IPS-18c (cell line): ENCODE results near the gene FAM13C.

ENCODE experiments used
- H3K4me3 ChIP-seq: 2 replicates; pipeline ENCODE4 v1.7.0; 2013; ENCODE audit warnings: low read depth, mild to moderate bottlenecking, low read length, moderate library complexity; ENCODE audit not compliant: insufficient read depth
- H3K9me3 ChIP-seq: one replicate; pipeline ENCODE4 v1.6.1; 2013; ENCODE audit warnings: mild to moderate bottlenecking, low read length, moderate library complexity; ENCODE audit not compliant: control insufficient read depth, insufficient read depth

The FAM13C gene

GRCh38 chr10:59302381-59302780 lies 60.0 kb downstream of the FAM13C start:
- Histone ChIP-seq H3K9me3 (no peaks in the 10 kb centered on the region), H3K4me3 (no peak overlapping the region)

- Histone ChIP-seq H3K9me3 (no peaks in the 10 kb centered on the region), H3K4me3 (no peak overlapping the region)
Observed at GRCh38 chr10:59301067-59301754, 61.1 kb downstream of the FAM13C start.

- Histone ChIP-seq H3K4me3 (no peak overlapping the region), H3K9me3 (no peaks in the 10 kb centered on the region)
Observed at GRCh38 chr10:59300386-59300785, 62.0 kb downstream of the FAM13C start.

- Histone ChIP-seq H3K9me3 (no peaks in the 10 kb centered on the region), H3K4me3 (no peak overlapping the region)
Observed at GRCh38 chr10:59299933-59300332, 62.4 kb downstream of the FAM13C start.

GRCh38 chr10:59290448-59290847 lies 71.9 kb downstream of the FAM13C start:
- Histone ChIP-seq H3K4me3 (no peak overlapping the region), H3K9me3 (no peaks in the 10 kb centered on the region)

GRCh38 chr10:59289853-59290252 lies 72.5 kb downstream of the FAM13C start:
- Histone ChIP-seq H3K9me3 (no peaks in the 10 kb centered on the region), H3K4me3 (no peak overlapping the region)

GRCh38 chr10:59287587-59288255 lies 74.6 kb downstream of the FAM13C start:
- Histone ChIP-seq H3K9me3 (no peaks in the 10 kb centered on the region), H3K4me3 (no peak overlapping the region)

- Histone ChIP-seq H3K4me3 (no peak overlapping the region), H3K9me3 (no peaks in the 10 kb centered on the region)
Observed at GRCh38 chr10:59285848-59286247, 76.5 kb downstream of the FAM13C start.

- Histone ChIP-seq H3K9me3 (no peaks in the 10 kb centered on the region), H3K4me3 (no peak overlapping the region)
Observed at GRCh38 chr10:59285073-59285472, 77.3 kb downstream of the FAM13C start.

GRCh38 chr10:59284118-59284975 lies 78.0 kb downstream of the FAM13C start:
- Histone ChIP-seq H3K4me3 (no peak overlapping the region), H3K9me3 (no peaks in the 10 kb centered on the region)

- no peaks in the 10 kb centered on the region for H3K9me3 ChIP-seq
- no peak overlapping the region for H3K4me3 ChIP-seq
Observed at GRCh38 chr10:59283456-59284091, 78.8 kb downstream of the FAM13C start.

GRCh38 chr10:59281861-59282260 lies 80.5 kb downstream of the FAM13C start:
- H3K4me3 ChIP-seq = no peak overlapping the region
- H3K9me3 ChIP-seq = no peaks in the 10 kb centered on the region

GRCh38 chr10:59279991-59280505 lies 82.3 kb downstream of the FAM13C start:
- H3K4me3 ChIP-seq = no peak overlapping the region
- no peaks in the 10 kb centered on the region for H3K9me3 ChIP-seq

GRCh38 chr10:59279476-59279875 lies 82.9 kb downstream of the FAM13C start:
- H3K4me3 ChIP-seq = no peak overlapping the region
- H3K9me3 ChIP-seq = no peaks in the 10 kb centered on the region

GRCh38 chr10:59276919-59277318 lies 85.4 kb downstream of the FAM13C start:
- H3K9me3 ChIP-seq = no peaks in the 10 kb centered on the region
- H3K4me3 ChIP-seq = no peak overlapping the region

GRCh38 chr10:59276133-59276532 lies 86.2 kb downstream of the FAM13C start:
- Histone ChIP-seq H3K9me3 (no peaks in the 10 kb centered on the region), H3K4me3 (no peak overlapping the region)

GRCh38 chr10:59273445-59273844 lies 88.9 kb downstream of the FAM13C start:
- H3K4me3 ChIP-seq = no peak overlapping the region
- no peaks in the 10 kb centered on the region for H3K9me3 ChIP-seq
